Right renal cortex interstitium (tissue), 3 donors: ENCODE measurements around the gene HPSE2. TPM values are rescaled to one million over a fixed set of nuclear protein-coding genes. Genes with fewer than 3 reads are reported as not detected.

Source experiments
- DNase-seq, 3 donors: peaks; one replicate each; pipeline ENCODE4 v3.0.0-alpha.2; 2013; ENCODE audit warnings: low read depth in 3 of 3, low spot score in 2 of 3
- polyA plus RNA-seq, 3 donors: library from polyadenylated mRNA; unstranded; fragments of 120-200 nt; gene quantifications; one replicate each; pipeline ENCODE4 v1.2.1, GENCODE V29; 2013; ENCODE audit not compliant: insufficient read length in 3 of 3

The HPSE2 gene
- polyA plus RNA-seq, 3 donors, result 0.78 to 1.7 (median 1.5) TPM

- no peak for DNase-seq
Observed at GRCh38 chr10:98636921-98637329, 598.7 kb downstream of the HPSE2 start.

DNA sequence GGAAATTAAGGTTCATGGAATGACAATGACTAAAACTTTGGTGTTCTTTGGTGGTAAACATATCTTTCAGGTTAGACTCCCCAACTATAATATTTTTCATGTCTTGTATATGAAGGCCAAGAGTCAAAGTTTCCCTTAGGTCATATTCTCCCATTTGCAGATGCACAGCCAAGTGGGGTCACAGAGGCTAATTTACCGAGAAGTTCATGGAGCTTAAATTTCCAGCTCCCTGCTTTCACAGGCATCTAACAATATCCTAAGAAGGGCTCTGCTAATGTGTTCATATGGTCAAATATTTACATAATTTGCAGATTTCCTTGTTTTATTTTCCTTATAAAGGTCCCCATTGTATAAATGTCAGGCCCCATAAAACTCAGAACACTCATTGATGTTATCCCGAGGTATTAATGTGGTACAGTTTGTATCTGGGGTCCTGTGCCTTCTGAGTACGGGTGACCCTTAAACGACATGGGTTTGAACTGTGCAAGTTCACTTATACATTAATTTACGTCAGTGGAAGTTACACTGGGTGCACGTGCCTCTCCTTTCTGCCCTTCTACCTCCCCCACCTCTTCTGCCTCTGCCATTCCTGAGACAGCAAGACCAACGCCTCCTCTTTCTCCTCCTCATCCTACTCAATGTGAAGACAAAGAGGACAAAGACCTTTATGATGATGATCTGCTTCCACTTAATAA is 603.0 kb downstream of the HPSE2 start:
- no peak for DNase-seq

- no peak for DNase-seq
Observed at GRCh38 chr10:98628206-98628605, 607.4 kb downstream of the HPSE2 start.

DNA sequence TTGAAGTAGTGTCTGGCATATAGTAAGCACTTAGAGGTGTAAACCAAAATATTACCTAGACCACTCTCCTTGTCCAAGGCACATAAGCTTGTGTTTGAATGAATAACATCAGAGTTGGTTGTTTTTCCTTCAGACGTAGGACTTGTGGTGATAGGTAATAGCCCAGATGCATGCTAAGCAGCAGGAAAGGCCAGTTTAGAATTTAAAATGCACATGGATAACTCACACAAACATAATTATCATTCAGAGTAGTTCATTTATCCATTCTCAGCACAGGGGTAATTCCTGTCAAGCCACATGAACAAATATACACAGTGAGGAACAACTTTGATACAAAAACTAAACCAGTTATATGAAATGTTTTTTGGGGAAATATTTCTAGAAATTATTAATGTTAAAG is 607.9 kb downstream of the HPSE2 start:
- DNase-seq, result no peak

GRCh38 chr10:98624963-98625362 is 610.7 kb downstream of the HPSE2 start:
- no peak for DNase-seq

GRCh38 chr10:98623176-98623575 is 612.5 kb downstream of the HPSE2 start:
- no peak for DNase-seq

DNA sequence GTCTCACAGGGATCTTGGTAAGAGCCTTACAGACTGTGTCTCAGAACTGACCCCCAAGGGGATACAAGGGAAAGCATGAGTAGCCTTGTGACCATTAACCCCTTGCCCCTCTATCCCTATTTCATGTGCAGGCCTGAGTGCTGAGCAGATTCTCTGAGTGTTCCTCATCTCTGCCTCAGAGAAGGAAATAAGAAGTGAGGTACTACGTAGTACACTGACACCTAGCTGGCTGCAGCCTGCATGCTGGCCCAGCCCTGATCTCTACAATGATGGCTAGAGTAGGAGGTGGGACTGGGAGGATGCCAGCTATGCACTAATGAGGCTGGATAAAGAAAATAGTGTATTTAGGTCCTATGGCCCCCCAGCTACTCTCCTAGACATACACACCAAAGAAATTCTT is 614.0 kb downstream of the HPSE2 start:
- no peak for DNase-seq

- DNase-seq, result no peak
Observed at GRCh38 chr10:98620503-98620902, 615.1 kb downstream of the HPSE2 start.

GRCh38 chr10:98619446-98619845 is 616.2 kb downstream of the HPSE2 start:
- DNase-seq, result no peak

- DNase-seq, result no peak
Observed at GRCh38 chr10:98617906-98618520, 617.6 kb downstream of the HPSE2 start.

DNA sequence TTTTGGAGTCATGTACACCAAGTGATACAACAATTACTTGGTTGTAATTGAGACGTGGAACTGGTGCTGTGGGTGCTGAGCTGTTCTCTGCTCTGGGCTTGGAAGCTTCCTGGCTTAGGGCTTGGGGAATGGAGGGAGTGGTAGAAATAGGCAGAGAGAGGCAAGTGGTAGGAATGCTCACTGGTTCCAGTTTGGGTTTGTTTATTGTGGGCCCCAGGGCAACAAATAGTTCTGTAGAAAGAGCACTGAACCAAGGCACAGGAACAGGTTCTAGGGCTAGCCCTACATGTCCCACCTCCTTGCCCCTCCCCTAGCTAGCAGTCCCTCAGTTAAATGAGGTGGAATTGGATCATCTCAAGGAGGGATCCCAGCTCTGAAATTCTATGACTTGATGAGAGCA is 622.2 kb downstream of the HPSE2 start:
- DNase-seq, result no peak

DNA sequence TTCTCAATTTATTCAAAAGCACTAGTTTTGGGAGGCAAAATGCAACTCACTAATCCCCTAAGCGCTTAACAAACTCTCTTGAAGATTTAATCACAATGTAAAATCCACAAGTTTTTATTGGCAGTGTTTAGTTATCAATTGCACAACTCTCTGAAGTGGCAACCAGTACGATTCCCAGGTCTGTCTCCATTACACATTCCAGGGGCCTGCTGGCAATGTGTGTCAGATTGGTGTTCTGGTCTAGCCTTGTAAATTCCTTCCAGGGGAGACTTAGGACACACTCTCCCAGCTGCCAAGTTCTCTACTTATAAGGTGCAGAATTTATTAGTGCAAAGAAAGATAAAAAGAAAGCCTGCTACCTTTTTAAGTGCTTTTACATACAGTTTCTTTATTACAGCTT is 624.2 kb downstream of the HPSE2 start:
- DNase-seq, result no peak

GRCh38 chr10:98610836-98611235 is 624.8 kb downstream of the HPSE2 start:
- no peak for DNase-seq

DNA sequence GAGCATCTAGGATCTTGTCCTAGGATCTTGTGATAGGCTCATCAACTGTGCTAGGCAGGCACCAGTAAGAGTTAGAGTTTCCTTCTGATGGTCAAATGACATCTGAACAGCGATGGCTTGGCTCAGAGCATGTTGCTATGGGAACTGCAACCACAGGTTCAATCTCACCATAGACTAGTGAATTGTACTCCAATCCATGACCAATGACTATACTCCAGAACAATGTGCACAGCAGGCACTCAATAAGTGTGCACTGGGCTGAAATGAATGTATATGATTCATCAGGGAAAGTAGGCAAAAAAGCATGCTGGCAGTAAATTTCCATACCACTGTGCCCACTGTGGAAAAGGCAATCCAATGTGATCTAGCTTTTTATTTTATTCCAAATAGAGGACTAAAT is 625.4 kb downstream of the HPSE2 start:
- no peak for DNase-seq

DNA sequence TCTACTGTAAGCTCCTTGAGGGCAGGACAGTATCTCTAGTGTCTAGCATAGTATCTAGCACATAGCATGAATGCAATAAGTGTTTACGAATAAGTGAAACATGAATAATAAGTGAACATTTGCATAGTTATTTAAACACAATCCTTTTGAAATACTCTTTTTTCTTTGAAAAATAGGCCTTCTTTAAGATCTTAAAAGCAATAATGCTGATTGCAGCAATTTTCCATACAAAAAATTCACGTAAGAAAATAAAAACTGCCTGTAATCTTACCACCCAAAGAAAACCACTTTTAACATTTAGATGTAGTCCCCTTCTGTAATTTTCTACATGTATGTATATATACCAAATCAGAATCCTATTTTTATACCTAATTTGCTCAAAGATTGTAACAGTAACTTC is 626.4 kb downstream of the HPSE2 start:
- no peak for DNase-seq

GRCh38 chr10:98608411-98608810 is 627.2 kb downstream of the HPSE2 start:
- no peak for DNase-seq

GRCh38 chr10:98602224-98602623 is 633.4 kb downstream of the HPSE2 start:
- DNase-seq, result no peak

DNA sequence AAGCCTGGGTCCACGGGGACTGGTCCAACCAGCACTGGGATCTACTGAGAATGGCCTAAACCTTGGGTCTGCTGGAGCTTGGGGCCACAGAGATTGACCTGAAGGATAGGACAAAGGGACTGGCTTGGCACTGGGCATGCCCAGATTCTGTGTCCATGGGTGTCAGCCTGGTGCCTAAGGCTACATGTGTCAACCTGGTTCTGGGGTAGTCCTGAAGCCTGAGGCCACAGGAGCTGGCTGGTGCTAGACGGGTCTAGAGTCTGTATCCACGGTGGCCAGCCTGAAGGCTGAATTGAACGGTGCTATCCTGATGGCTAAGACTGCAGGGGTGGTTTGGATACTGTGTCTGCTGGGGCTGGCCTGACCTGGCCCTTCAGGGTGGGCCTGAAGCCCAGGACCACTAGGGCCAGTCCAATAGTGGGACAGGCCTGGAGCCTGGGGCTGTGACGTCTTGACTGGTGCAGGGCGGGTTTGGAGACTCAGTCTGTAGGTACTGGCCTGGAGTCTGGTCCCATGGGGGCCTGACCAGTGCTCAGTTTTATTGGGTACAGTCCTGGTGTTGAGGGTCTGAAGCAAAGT is 636.5 kb downstream of the HPSE2 start:
- no peak for DNase-seq

DNA sequence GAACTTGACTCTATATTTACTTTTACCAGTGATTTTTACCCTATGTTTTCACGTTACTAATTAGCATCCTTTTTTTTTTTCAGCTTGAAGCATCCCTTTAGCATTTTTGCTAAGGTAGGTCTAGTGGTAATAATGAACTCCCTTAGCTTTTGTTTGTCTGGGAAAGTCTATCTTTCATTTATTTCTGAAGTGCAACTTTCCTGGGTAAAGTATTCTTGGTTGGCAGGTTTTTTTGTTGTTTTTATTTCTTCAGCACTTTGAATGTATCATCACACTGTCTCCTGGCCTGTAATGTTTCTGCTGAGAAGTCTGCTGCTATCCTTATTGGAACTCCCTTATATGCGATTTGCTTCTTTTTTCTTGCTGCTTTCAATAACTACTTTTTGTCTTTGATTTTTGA is 639.2 kb downstream of the HPSE2 start:
- DNase-seq, result no peak

- DNase-seq, result no peak
Observed at GRCh38 chr10:98589691-98590090, 646.0 kb downstream of the HPSE2 start.

DNA sequence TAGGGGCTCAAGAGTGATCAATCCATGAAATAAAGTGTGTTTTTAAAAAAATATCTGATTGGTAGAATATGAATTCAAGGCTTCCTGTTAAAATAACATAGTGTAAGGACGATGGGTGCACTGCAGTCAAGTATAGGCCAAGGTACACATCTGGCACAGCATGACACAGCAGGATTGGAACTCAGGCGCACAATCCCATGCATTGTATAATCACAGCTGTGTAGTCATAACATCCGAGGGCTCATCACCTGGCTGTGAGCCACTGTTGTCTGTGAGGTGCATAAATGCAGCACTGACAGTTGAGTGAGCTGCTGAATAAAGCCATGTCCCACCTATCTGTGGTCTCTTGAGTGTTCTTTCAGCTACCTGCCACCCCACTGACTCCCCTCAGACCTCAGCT is 646.6 kb downstream of the HPSE2 start:
- DNase-seq, result no peak

DNA sequence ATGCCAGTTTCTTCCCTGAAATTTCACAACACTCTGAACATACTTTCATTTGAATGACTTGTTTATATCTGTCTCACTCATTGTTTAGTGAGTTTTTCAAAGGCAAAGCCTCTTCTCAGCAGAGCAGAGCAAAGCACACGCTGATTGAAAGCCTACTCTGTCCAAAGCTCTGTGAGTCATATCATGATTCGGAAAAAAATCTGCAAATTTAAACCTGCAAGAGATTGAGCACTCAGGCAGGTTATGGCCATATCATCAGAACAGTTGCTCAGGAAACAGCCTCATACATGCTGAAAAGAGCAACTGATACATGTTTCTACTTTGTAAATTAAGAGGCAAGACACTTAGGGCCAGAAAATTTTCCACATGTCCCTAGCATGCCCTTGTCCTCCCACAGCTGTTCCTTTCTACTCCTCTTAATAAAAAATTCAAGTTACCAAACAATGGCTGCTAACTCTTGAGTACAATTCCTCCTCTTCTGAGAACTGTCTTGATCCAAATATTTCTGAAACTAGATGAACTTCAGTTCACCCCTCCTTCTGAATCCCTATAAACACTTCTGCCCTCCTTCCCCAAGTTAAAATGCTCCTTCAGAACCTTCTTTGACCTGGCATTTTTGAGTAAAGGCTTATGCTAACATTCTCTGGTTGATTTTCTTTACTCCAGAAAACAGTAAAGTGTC is 648.4 kb downstream of the HPSE2 start:
- DNase-seq, result peak in 1 of 3 donors; percentile 35
